DOHH2 (cell line): Measurements from ENCODE around the gene MACC1.

Experiments
- H3F3A ChIP-seq: fragments of 200-600 bp; sonication (generic), shearing (Covaris generic); 2 replicates; pipeline ENCODE4 v1.6.0; 2016; ENCODE audit warnings: antibody characterized with exemption, mild to moderate bottlenecking; ENCODE audit not compliant: control insufficient read depth, insufficient read depth
- H3K27ac ChIP-seq: fragments of 200-600 bp; sonication (generic); 2 replicates; pipeline ENCODE4 v1.5.1; 2014; ENCODE audit warnings: low read depth, mild to moderate bottlenecking, low read length, moderate library complexity
- H3K27me3 ChIP-seq: fragments of 200-600 bp; sonication (generic); 2 replicates; pipeline ENCODE4 v1.6.1; 2014; ENCODE audit warnings: mild to moderate bottlenecking, low read length, mixed read lengths; ENCODE audit not compliant: control insufficient read depth
- H3K36me3 ChIP-seq: fragments of 200-600 bp; sonication (generic); 2 replicates; pipeline ENCODE4 v1.6.1; 2014; ENCODE audit warnings: mild to moderate bottlenecking, low read length, moderate library complexity, mixed read lengths; ENCODE audit not compliant: control insufficient read depth
- H3K4me1 ChIP-seq: fragments of 200-600 bp; sonication (generic); 2 replicates; pipeline ENCODE4 v1.6.1; 2014; ENCODE audit warnings: mild to moderate bottlenecking, low read length, mixed read lengths; ENCODE audit not compliant: control insufficient read depth
- H3K4me2 ChIP-seq: fragments of 200-600 bp; sonication (generic); 2 replicates; pipeline ENCODE4 v1.6.0; 2014; ENCODE audit warnings: mild to moderate bottlenecking, low read length, moderate library complexity
- H3K4me3 ChIP-seq: fragments of 200-600 bp; sonication (generic); 2 replicates; pipeline ENCODE4 v1.5.1; 2014; ENCODE audit warnings: mild to moderate bottlenecking, low read length, mixed read lengths
- H3K79me2 ChIP-seq: fragments of 200-600 bp; sonication (generic); 2 replicates; pipeline ENCODE4 v1.6.1; 2014; ENCODE audit warnings: mild to moderate bottlenecking, low read length, mixed read lengths; ENCODE audit not compliant: control insufficient read depth
- H3K9me2 ChIP-seq: fragments of 200-600 bp; sonication (generic); replicated peaks from 2 replicates; pipeline ENCODE4 v1.6.1; 2014; ENCODE audit warnings: mild to moderate bottlenecking, low read length, mixed read lengths; ENCODE audit not compliant: control insufficient read depth
- H3K9me3 ChIP-seq: fragments of 200-600 bp; sonication (generic); 2 replicates; pipeline ENCODE4 v1.6.1; 2014; ENCODE audit warnings: antibody characterized with exemption, low read length, mixed read lengths; ENCODE audit not compliant: control insufficient read depth, insufficient read depth
- H4K20me1 ChIP-seq: fragments of 200-600 bp; sonication (generic); 2 replicates; pipeline ENCODE4 v1.6.0; 2014; ENCODE audit warnings: low read depth, mild to moderate bottlenecking, antibody characterized with exemption, low read length, moderate library complexity; ENCODE audit not compliant: control insufficient read depth, insufficient read depth
- EZH2phosphoT487 ChIP-seq: fragments of 200-600 bp; sonication (generic); IDR thresholded peaks from 2 replicates; pipeline ENCODE4 v1.6.1; 2017; ENCODE audit warnings: borderline replicate concordance, mild to moderate bottlenecking, antibody characterized with exemption, low read length, moderate library complexity, mixed read lengths
- TF ChIP-seq, protein P1 (sequence below): fragments of 200-600 bp; sonication (generic); IDR thresholded peaks from one replicate; pipeline ENCODE4 v1.5.1; 2014; ENCODE audit warnings: antibody characterized with exemption, mild to moderate bottlenecking, low read depth, low read length; ENCODE audit not compliant: poor library complexity, severe bottlenecking

Gene MACC1

DNA sequence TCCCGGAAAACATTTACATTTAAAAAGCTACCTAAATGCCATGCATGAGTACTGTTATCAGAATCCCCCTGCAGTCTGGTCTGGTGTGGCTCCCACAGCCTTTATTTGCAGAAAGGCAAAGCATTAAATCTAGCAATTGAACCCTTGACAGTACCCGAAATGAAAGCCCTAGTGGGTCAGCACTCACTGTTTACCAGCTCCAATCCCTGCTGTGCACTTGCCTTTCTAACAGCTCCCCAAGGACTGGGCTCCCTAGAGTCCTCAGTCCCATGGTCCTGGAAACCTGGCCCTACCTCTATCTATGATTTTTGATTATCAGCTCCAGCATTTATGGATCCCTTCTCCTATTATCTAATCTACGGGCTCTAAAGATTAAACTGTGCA lies 1.9 kb upstream of the MACC1 start:
- no peaks in the 10 kb centered on the region for H3K9me3 ChIP-seq
- peaks cover 25% of the 10 kb centered on the region for H3K79me2 ChIP-seq
- no peaks in the 10 kb centered on the region for H3K36me3 ChIP-seq
- peak overlapping the region; percentile 92 for H3K4me2 ChIP-seq
- no peaks in the 10 kb centered on the region for H3K9me2 ChIP-seq
- H3K4me1 ChIP-seq: peaks cover 65% of the 10 kb centered on the region
- H3K4me3 ChIP-seq: peak overlapping the region; percentile 76
- no peaks in the 10 kb centered on the region for H3K27me3 ChIP-seq
- H3K27ac ChIP-seq: peak overlapping the region; percentile 95
- no peaks in the 10 kb centered on the region for H4K20me1 ChIP-seq
- no peak for TF ChIP-seq EZH2phosphoT487
- TF ChIP-seq, protein P1, sequence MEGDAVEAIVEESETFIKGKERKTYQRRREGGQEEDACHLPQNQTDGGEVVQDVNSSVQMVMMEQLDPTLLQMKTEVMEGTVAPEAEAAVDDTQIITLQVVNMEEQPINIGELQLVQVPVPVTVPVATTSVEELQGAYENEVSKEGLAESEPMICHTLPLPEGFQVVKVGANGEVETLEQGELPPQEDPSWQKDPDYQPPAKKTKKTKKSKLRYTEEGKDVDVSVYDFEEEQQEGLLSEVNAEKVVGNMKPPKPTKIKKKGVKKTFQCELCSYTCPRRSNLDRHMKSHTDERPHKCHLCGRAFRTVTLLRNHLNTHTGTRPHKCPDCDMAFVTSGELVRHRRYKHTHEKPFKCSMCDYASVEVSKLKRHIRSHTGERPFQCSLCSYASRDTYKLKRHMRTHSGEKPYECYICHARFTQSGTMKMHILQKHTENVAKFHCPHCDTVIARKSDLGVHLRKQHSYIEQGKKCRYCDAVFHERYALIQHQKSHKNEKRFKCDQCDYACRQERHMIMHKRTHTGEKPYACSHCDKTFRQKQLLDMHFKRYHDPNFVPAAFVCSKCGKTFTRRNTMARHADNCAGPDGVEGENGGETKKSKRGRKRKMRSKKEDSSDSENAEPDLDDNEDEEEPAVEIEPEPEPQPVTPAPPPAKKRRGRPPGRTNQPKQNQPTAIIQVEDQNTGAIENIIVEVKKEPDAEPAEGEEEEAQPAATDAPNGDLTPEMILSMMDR: no peak
- peaks cover 34% of the 10 kb centered on the region for H3F3A ChIP-seq

DNA sequence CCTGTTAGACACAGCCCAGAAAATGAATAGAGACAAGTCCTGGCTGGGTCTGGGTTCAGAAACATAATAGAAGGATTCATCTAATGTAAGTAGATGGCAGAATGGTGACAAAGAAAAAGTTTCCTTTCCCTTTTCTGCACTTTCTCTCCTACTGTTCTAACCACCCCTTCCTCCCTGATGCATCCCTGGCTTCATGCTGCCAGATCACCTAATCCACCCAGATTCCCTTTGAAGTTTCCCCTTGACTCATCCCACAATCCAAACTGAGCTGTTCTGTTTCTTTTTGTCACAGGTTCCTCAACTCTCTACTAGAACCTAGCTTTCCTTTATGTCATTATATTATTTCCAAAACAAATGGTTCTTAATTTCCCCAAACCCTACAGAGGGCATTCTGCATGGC lies 1.1 kb upstream of the MACC1 start:
- peaks cover 3% of the 10 kb centered on the region for H3K36me3 ChIP-seq
- H3K9me3 ChIP-seq: peaks cover 3% of the 10 kb centered on the region; the same call in 1 of the 2 replicates
- peaks cover 34% of the 10 kb centered on the region for H3F3A ChIP-seq
- no peaks in the 10 kb centered on the region for H4K20me1 ChIP-seq
- no peaks in the 10 kb centered on the region for H3K9me2 ChIP-seq
- H3K79me2 ChIP-seq: peaks cover 31% of the 10 kb centered on the region
- peaks cover 65% of the 10 kb centered on the region for H3K4me1 ChIP-seq
- peak overlapping the region; percentile 76 for H3K4me3 ChIP-seq
- no peaks in the 10 kb centered on the region for H3K27me3 ChIP-seq
- TF ChIP-seq, protein P1: no peak
- TF ChIP-seq EZH2phosphoT487: no peak
- peak overlapping the region; percentile 92 for H3K4me2 ChIP-seq
- peak overlapping the region; percentile 95 for H3K27ac ChIP-seq

DNA sequence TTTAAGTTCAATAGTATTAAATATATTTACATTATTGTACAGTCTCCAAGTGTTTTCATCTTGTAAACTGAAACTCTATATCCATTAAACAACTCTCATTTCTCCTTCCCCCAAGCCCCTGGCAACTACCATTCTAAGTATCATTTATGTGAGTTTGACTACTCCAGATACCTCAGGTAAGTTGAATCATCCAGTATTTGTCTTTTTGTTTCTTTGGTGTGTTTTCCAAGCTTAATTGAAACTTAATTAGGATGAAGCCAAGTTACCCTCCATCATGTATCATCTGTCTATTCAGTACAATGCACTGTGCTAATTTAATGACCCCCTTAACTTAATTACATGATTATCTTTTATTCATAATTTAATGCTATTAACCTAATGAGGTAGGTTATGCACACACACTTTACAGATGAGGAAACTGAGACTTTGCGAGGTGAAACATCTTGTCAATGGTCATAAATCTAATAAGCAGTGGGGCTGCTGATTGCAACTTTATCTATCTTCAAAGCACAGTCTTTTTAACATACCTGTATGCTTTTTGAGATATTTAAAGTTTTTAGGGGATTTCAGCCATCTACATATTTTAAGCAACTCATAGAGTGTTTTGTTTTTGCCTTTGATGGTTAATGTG lies 663 bp downstream of the MACC1 start:
- peak overlapping the region; percentile 95 for H3K27ac ChIP-seq

More for the DNA sequence above, 663 bp downstream of the MACC1 start:
- Histone ChIP-seq H3K27me3 (no peaks in the 10 kb centered on the region), H3K9me2 (no peaks in the 10 kb centered on the region), H3K4me3 (peak overlapping the region; percentile 76), H3K4me2 (peak overlapping the region; percentile 92), H3K9me3 (peaks cover 5% of the 10 kb centered on the region; the same call in 1 of the 2 replicates), H3K4me1 (peaks cover 63% of the 10 kb centered on the region), H3F3A (peaks cover 34% of the 10 kb centered on the region), H3K36me3 (peaks cover 10% of the 10 kb centered on the region), H3K79me2 (peaks cover 42% of the 10 kb centered on the region), H4K20me1 (no peaks in the 10 kb centered on the region)
- TF ChIP-seq, protein P1: no peak
- no peak for TF ChIP-seq EZH2phosphoT487
